PC-3 (cell line): Measurements from ENCODE around the gene KCNN1. TPM values are rescaled to one million over a fixed set of nuclear protein-coding genes. Genes with fewer than 3 reads are reported as not detected.

Experiments
- ATAC-seq: fragments of 200-7000 bp; cut with Tn5 transposase; 2 replicates; pipeline ENCODE4 v1.9.1; 2020; ENCODE audit warnings: mild to moderate bottlenecking, moderate library complexity
- BruUV-seq: library from RNA; stranded (reverse); fragments of 400-500 nt; replicated peaks from 2 replicates; lab custom pipeline; 2021; lab: Mats Ljungman, UMichigan
- CTCF ChIA-PET: fragments of 300-600 bp; sonication (Branson Sonifier 250); formaldehyde crosslinking; loops from one replicate; lab custom pipeline; 2022; ENCODE audit warnings: antibody characterized with exemption; lab: Charles Lee
- POLR2A ChIA-PET: fragments of 300-600 bp; sonication (Branson Sonifier 250); formaldehyde crosslinking; loops from one replicate; lab custom pipeline; 2022; ENCODE audit warnings: antibody characterized with exemption; ENCODE audit not compliant: unreplicated experiment; lab: Charles Lee
- DNase-seq: peaks from one replicate; pipeline ENCODE4 v3.0.0-alpha.2; 2015
- H2AFZ ChIP-seq: fragments of 300-600 bp; sonication (generic); 2 replicates; pipeline ENCODE4 v1.6.0; 2016; ENCODE audit warnings: antibody characterized with exemption, low read length
- H3F3A ChIP-seq: fragments of 300-600 bp; sonication (generic); one replicate; pipeline ENCODE4 v1.6.0; 2017; ENCODE audit warnings: antibody characterized with exemption, low read length, control low read depth, mild to moderate bottlenecking; ENCODE audit not compliant: unreplicated experiment
- H3K27ac ChIP-seq: fragments of 300-600 bp; sonication (generic); 2 replicates; pipeline ENCODE4 v1.5.1; 2016; ENCODE audit warnings: mild to moderate bottlenecking, low read length
- H3K27me3 ChIP-seq: fragments of 300-600 bp; sonication (generic); 2 replicates; pipeline ENCODE4 v1.6.1; 2016; ENCODE audit warnings: low read length, mixed read lengths
- H3K36me3 ChIP-seq: fragments of 300-600 bp; sonication (generic); 2 replicates; pipeline ENCODE4 v1.6.1; 2016; ENCODE audit warnings: low read depth, mixed run types, low read length, mixed read lengths
- H3K4me1 ChIP-seq: fragments of 300-600 bp; sonication (generic); 2 replicates; pipeline ENCODE4 v1.5.1; 2016; ENCODE audit warnings: low read length; ENCODE audit not compliant: insufficient read depth
- H3K4me2 ChIP-seq: fragments of 300-600 bp; sonication (generic); 2 replicates; pipeline ENCODE4 v1.6.0; 2016; ENCODE audit warnings: low read length
- H3K4me3 ChIP-seq: fragments of 300-600 bp; sonication (generic); 2 replicates; pipeline ENCODE4 v1.5.1; 2016; ENCODE audit warnings: mild to moderate bottlenecking, low read length, mixed read lengths
- H3K79me2 ChIP-seq: fragments of 300-600 bp; sonication (generic); 2 replicates; pipeline ENCODE4 v1.6.1; 2017; ENCODE audit warnings: low read length, mixed read lengths
- H3K9ac ChIP-seq: fragments of 300-600 bp; sonication (generic); 2 replicates; pipeline ENCODE4 v1.6.0; 2016; ENCODE audit warnings: mild to moderate bottlenecking, low read length
- H3K9me2 ChIP-seq: fragments of 300-600 bp; sonication (generic); replicated peaks from 2 replicates; pipeline ENCODE4 v1.6.1; 2016; ENCODE audit warnings: mixed run types, low read length, mixed read lengths
- H3K9me3 ChIP-seq: fragments of 300-600 bp; sonication (generic); 2 replicates; pipeline ENCODE4 v1.6.1; 2016; ENCODE audit warnings: low read length, mixed read lengths
- H4K20me1 ChIP-seq: fragments of 300-600 bp; sonication (generic); 2 replicates; pipeline ENCODE4 v1.6.1; 2016; ENCODE audit warnings: low read length, mixed read lengths
- CTCF ChIP-seq: fragments of 300-600 bp; sonication (generic); conservative IDR thresholded peaks from 2 replicates; pipeline ENCODE4 v1.5.1; 2017; ENCODE audit warnings: antibody characterized with exemption, low read depth, mild to moderate bottlenecking, low read length
- EZH2 ChIP-seq: fragments of 300-600 bp; sonication (generic); IDR thresholded peaks from one replicate; pipeline ENCODE4 v1.6.1; 2017; ENCODE audit warnings: antibody characterized with exemption, mild to moderate bottlenecking, low read length; ENCODE audit not compliant: unreplicated experiment
- EZH2phosphoT487 ChIP-seq: fragments of 300-600 bp; sonication (generic); IDR thresholded peaks from 2 replicates; pipeline ENCODE4 v1.6.1; 2018; ENCODE audit warnings: mild to moderate bottlenecking, antibody characterized with exemption, low read length, borderline replicate concordance
- intact Hi-C: fragments of 100-400 bp; cut with micrococcal nuclease; formaldehyde crosslinking; loops from 2 replicates; pipeline ENCODE4 v1.9.0; 2023
- total RNA-seq: library from RNA; depleted of rRNA; stranded (reverse); fragments of >200 nt; gene quantifications from 2 replicates; pipeline ENCODE4 v1.2.3, GENCODE V29; 2014

Gene KCNN1
- total RNA-seq, 1 experiment from 2014 or later = not detected

- CTCF ChIA-PET = no interaction called here
- peak overlapping the region; percentile 60 for H3K4me3 ChIP-seq
- peaks cover 26% of the 10 kb centered on the region for H3K4me1 ChIP-seq
- H3K27ac ChIP-seq = no peak overlapping the region
- H2AFZ ChIP-seq = peak overlapping the region; percentile 77
- TF ChIP-seq EZH2 = no peak
- TF ChIP-seq EZH2phosphoT487 = no peak
- TF ChIP-seq CTCF = no peak
- H3K9me3 ChIP-seq = no peaks in the 10 kb centered on the region
- H4K20me1 ChIP-seq = no peaks in the 10 kb centered on the region
- H3K9ac ChIP-seq = no peak overlapping the region
- DNase-seq = no peak
- no TSS peak for BruUV-seq
- H3K4me2 ChIP-seq = peak overlapping the region; percentile 88
- intact Hi-C loops = no loop called here
- no peak for ATAC-seq
- no peaks in the 10 kb centered on the region for H3K9me2 ChIP-seq
- H3K27me3 ChIP-seq = peaks cover 53% of the 10 kb centered on the region
- no peaks in the 10 kb centered on the region for H3F3A ChIP-seq
- H3K79me2 ChIP-seq = no peaks in the 10 kb centered on the region
- POLR2A ChIA-PET = no interaction called here
- H3K36me3 ChIP-seq = no peaks in the 10 kb centered on the region
These were observed 16.4 kb upstream of the KCNN1 start for GRCh38 chr19:17950310-17951156.

DNA sequence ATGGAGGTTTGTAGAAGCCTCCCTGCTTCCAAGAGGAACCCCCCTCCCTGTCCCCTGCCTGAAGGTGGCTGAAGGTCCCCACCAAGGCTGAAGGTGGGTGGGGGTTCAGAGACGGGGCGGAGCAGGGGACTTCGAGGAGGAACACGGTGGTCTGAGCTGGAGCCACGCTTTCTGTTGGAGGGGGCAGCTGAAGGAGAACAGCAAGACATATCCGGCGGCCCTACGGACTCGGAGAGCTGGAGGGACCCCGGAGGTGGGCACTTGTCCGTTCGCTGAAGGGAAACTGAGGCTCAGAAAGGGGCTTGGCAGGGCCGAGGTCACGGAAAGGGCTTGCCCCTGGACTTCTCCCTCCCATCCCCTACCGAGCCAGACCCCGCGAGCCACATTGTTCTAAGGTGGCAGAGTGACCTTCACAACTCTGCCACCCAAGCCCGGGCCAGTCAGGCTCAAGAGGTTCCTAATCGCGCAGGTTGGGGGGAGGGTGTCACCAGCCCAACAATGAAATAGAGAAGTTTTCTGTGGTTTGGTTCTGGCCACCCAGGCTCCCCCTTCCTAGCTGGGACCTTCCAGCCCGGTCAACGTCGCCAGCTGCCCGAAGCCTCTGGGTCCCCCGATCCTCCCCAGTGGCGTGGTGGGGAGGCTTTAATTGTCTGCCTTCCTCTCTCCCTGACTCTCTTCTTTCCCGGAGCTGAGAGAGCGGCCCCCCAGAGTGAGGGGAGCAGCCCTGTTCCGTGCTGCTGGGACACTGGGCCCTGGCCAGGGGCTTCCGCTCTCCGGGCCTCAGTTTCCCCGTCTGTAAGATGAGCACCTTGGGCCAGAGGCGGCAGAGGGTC lies 15.5 kb upstream of the KCNN1 start:
- H3K9me3 ChIP-seq = no peaks in the 10 kb centered on the region
- TF ChIP-seq EZH2 = no peak
- TF ChIP-seq EZH2phosphoT487 = no peak
- TF ChIP-seq CTCF = no peak
- no peaks in the 10 kb centered on the region for H3F3A ChIP-seq
- CTCF ChIA-PET = no interaction called here
- BruUV-seq = no TSS peak
- no peaks in the 10 kb centered on the region for H3K36me3 ChIP-seq
- H2AFZ ChIP-seq = peak overlapping the region; percentile 77; the same call in 1 of the 2 replicates
- no peak overlapping the region for H3K9ac ChIP-seq
- POLR2A ChIA-PET = no interaction called here
- H3K4me1 ChIP-seq = peaks cover 26% of the 10 kb centered on the region
- H3K9me2 ChIP-seq = no peaks in the 10 kb centered on the region
- intact Hi-C loops = no loop called here
- H4K20me1 ChIP-seq = no peaks in the 10 kb centered on the region
- H3K79me2 ChIP-seq = no peaks in the 10 kb centered on the region
- H3K4me3 ChIP-seq = peak overlapping the region; percentile 60
- ATAC-seq (no peak), DNase-seq (no peak)
- no peak overlapping the region for H3K27ac ChIP-seq
- peaks cover 53% of the 10 kb centered on the region for H3K27me3 ChIP-seq
- H3K4me2 ChIP-seq = peak overlapping the region; percentile 88
